GM21381 (cell line): ENCODE data around the gene STK35.
"Not testable (repeated sequence)": the region's sequence is repeated elsewhere in the genome, so short reads cannot be mapped to it uniquely, and the experiment has no call there.

Experiments
- ATAC-seq: cut with Tn5 transposase; IDR thresholded peaks from one replicate; pipeline ENCODE4 v1.9.1; 2021; ENCODE audit warnings: mild to moderate bottlenecking, moderate library complexity; ENCODE audit not compliant: unreplicated experiment

Gene STK35

DNA sequence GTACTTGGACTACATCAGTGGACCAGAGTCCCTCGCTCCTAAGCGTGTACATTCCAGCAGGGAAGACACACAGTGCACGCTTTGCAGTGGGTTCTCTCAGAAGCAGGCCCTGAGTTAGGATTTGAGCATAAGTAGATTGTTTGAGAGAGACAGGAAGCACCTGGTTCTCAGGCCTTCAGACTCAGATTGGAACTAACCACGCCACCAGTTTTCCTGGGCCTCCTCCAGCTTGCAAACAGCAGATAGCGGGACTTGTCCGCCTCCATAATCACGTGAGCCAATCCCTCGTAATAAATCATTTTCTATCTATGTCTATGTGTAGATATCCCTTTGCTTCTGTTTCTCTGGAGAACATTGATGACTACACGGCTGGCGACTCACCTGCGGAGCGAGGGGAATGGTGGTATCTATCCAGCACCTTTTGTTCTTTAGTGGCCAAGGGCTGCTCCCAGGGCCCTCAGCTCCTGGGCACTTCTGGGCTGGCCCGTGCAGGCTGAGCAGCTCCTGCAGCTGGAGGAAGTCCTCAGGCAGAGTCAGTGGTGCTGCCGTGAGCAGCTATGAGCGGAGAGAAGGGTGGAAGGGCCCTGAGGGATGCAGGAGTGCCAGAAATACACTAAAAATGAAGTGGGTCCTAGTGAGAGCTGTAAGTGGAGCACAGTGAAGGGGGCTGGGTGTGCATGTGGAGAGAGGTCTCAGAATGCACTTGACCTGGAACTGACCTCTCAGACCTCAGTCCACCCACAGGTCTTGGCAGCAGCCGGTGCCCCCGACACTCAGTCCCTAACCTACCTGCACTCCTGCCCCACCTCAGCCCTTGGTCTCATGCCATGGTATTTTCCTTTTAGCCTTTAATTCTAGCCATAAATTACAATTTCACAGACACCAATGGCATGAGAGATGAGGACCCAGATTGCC is 76.9 kb downstream of the STK35 start:
- no peak for ATAC-seq

DNA sequence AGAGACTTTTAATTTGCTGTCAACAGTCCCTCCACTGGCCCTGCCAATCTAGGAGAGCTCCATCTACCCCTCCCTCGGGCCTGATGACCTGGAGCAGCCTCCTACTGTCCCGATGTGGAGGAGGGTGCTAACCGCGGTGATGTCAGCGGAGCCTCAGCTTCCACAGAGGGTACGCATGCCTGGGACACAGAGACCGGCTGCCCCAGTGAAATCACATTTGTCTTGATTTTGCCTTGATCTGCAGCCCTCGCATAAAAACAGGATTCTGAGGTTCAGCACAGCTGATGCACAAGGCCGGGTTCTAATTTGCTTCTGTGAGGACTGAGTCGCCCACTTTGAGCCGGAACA is 77.6 kb downstream of the STK35 start:
- ATAC-seq: no peak

DNA sequence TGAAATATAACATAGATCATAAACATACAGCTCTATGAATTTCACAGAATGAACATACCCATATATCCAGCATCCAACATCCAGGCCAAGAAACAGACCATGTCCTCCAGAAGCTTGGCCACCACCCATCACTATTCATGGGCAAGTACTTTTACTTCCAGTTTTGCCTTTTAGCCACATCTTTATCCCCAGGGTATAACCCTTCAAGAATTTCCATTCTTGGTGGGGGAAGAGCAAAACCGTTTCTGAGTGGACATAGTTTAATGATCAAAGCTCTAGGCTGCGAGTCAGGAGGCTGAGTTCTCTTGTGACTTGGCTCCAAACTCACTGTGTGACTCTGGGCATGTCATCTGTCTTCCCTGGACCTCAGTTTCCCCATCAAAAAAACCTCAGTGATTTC is 78.3 kb downstream of the STK35 start:
- ATAC-seq: no peak

DNA sequence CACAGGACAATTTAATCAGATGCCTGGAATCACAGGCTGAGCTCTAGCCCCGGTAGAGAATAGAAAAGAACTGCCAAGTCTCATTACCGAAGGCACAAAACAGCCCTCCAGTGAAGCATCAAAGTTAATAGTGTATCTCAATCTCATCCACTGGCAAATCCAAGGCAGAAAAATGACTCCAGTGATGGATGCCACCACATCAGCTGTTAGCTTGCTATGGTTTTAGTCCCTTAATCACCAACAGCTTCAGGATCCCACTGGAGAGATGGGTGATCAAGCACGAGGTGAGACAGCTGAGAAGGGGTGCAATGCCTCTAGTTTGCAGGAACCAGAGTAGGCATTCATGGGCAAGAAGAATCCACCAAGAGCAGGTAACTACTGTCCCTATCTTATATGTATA is 81.8 kb downstream of the STK35 start:
- no peak for ATAC-seq

DNA sequence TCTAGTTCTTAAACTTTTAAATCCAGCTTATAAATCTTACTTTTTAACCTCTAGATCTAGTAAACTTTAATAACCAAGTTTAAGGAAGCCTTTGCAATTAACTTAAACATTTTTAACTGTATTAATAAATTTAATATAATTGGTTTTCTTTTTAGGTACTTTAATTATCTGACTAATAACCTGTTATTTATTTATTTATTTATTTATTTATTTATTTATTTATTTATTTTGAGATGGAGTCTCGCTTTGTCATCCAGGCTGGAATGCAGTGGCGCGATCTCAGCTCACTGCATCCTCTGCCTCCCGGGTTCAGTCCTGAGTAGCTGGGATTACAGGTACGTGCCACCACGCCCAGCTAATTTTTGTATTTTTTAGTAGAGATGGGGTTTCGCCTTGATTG is 83.3 kb downstream of the STK35 start:
- ATAC-seq: not testable (repeated sequence)

DNA sequence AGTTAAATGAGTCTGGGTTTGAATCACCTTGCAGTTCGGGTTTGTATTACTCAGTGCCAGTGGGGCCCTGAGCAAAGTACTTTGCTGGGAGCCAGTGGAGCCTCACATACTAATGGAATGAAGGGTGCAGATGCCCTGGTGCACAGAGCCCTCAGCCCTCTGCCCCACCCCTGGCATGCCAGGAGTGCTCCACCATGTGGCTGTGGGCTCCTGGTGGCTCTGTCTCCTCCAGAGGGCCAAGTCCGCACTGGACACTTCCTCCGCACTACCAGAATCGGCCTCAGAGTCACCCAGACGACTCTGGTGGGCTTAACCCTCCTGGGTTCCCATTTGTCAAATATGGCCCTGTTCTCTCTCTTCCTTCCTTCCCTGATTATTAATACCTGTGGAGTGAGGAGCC is 94.0 kb downstream of the STK35 start:
- ATAC-seq: no peak

DNA sequence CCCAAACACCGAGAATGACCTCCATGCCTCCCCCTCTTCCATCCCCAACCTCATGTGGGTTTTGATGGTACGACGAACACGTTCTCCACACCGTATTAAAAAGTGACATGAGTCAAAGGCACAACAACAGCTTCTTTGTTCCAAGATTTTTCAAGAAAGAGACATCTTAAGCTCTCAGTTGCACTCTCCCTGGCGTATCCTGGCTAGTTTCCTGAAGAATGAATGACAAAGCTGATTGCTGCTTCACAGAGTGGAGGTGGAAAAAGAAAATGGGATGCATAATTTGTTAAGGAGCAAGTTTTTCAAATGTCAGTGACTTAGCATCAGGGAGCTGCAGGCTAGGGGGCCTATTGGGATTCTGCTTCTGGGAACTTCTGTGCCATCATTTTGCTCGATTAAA is 95.5 kb downstream of the STK35 start:
- ATAC-seq: no peak
